Astrocyte of the cerebellum (primary cell): ENCODE measurements around the gene CDKAL1.

Experiments used
- DNase-seq: peaks from one replicate; pipeline ENCODE4 v3.0.0-alpha.2; 2011; ENCODE audit warnings: low read depth
- H3K4me3 ChIP-seq: 2 replicates; pipeline ENCODE4 v1.5.1; 2011; ENCODE audit warnings: mild to moderate bottlenecking, low read depth, low read length, moderate library complexity
- in situ Hi-C: cut with HindIII; loops from 2 replicates; pipeline ENCODE4 v1.10.0; 2017; ENCODE audit warnings: low sequenced_read_pairs
- TF ChIP-seq, protein P1 (sequence below): IDR thresholded peaks from 2 replicates; pipeline ENCODE4 v1.5.1; 2012; ENCODE audit warnings: low read length, low read depth, moderate library complexity, mild to moderate bottlenecking; ENCODE audit errors: missing control alignments

CDKAL1 gene

DNA sequence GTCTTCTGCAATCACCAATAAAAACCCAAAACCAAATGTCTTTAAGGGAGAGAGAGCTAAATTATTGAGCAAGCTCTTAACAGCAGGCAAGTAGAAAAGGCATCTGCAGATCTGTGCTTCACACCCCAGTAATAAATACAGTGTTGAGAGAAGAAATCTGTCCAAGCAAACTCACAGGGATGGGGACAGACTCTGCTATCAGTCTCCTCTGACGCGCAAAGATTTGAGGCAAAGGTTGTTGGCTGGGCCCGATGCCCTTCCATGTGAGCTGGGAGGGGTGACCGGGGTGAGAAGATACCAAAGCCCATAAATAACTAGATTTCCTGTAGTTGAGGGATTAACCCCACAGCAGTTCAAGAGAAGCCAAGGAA lies 744.1 kb downstream of the CDKAL1 start:
- in situ Hi-C loops: no loop called here
- no peak for DNase-seq
- TF ChIP-seq, protein P1, sequence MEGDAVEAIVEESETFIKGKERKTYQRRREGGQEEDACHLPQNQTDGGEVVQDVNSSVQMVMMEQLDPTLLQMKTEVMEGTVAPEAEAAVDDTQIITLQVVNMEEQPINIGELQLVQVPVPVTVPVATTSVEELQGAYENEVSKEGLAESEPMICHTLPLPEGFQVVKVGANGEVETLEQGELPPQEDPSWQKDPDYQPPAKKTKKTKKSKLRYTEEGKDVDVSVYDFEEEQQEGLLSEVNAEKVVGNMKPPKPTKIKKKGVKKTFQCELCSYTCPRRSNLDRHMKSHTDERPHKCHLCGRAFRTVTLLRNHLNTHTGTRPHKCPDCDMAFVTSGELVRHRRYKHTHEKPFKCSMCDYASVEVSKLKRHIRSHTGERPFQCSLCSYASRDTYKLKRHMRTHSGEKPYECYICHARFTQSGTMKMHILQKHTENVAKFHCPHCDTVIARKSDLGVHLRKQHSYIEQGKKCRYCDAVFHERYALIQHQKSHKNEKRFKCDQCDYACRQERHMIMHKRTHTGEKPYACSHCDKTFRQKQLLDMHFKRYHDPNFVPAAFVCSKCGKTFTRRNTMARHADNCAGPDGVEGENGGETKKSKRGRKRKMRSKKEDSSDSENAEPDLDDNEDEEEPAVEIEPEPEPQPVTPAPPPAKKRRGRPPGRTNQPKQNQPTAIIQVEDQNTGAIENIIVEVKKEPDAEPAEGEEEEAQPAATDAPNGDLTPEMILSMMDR: no peak
- H3K4me3 ChIP-seq: no peak overlapping the region

DNA sequence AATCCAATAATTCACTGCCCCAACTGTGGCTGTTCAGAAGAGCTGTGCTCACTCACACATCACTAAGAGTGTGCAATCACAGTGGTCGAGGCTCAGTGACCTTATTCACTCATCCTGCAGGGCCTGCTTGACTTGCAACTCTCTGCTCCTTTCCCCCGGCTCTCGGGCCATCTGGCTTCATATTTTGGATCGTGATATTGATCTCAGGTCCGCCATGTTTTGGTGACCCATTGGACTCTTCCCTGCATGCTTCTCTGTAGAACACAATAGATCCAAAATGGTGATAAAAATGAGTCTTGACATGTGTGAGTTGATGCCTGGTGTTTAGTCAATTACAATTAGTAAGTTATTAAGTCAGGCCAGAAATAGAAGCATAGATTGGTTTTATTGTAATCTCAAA lies 745.4 kb downstream of the CDKAL1 start:
- H3K4me3 ChIP-seq: no peak overlapping the region
- in situ Hi-C loops: no loop called here
- DNase-seq: no peak
- TF ChIP-seq, protein P1: no peak

- no peak overlapping the region for H3K4me3 ChIP-seq
- no peak for DNase-seq
- in situ Hi-C loops: no loop called here
- TF ChIP-seq, protein P1: no peak
These were observed 747.1 kb downstream of the CDKAL1 start for GRCh38 chr6:21281366-21281765.
